HG03565 (cell line): ENCODE results near the gene DFFA.
"Not testable (repeated sequence)": the region's sequence is repeated elsewhere in the genome, so short reads cannot be mapped to it uniquely, and the experiment has no call there.

Experiments used
- ATAC-seq: cut with Tn5 transposase; IDR thresholded peaks from one replicate; pipeline ENCODE4 v1.9.1; 2021; ENCODE audit warnings: mild to moderate bottlenecking, moderate library complexity; ENCODE audit not compliant: unreplicated experiment

DFFA gene

GRCh38 chr1:10506046-10506676, 33.8 kb upstream of the DFFA start:
- not testable (repeated sequence) for ATAC-seq

- ATAC-seq = no peak
Observed at GRCh38 chr1:10504249-10504648, 31.9 kb upstream of the DFFA start.

- no peak for ATAC-seq
Observed at GRCh38 chr1:10502206-10502605, 29.9 kb upstream of the DFFA start.

GRCh38 chr1:10498231-10498630, 25.9 kb upstream of the DFFA start:
- ATAC-seq = no peak

- no peak for ATAC-seq
Observed at GRCh38 chr1:10497109-10497508, 24.8 kb upstream of the DFFA start.

GRCh38 chr1:10495952-10496351, 23.6 kb upstream of the DFFA start:
- ATAC-seq = no peak

GRCh38 chr1:10495475-10495817, 23.1 kb upstream of the DFFA start:
- no peak for ATAC-seq

- ATAC-seq = peak; percentile 78
Observed at GRCh38 chr1:10494754-10495474, 22.6 kb upstream of the DFFA start.

- no peak for ATAC-seq
Observed at GRCh38 chr1:10494418-10494753, 22.1 kb upstream of the DFFA start.

- no peak for ATAC-seq
Observed at GRCh38 chr1:10490286-10490970, 18.1 kb upstream of the DFFA start.

GRCh38 chr1:10489291-10490055, 17.1 kb upstream of the DFFA start:
- no peak for ATAC-seq

GRCh38 chr1:10484521-10484920, 12.2 kb upstream of the DFFA start:
- no peak for ATAC-seq

- no peak for ATAC-seq
Observed at GRCh38 chr1:10480614-10481013, 8.3 kb upstream of the DFFA start.

- no peak for ATAC-seq
Observed at GRCh38 chr1:10479296-10479695, 7.0 kb upstream of the DFFA start.

GRCh38 chr1:10475510-10475909, 3.2 kb upstream of the DFFA start:
- no peak for ATAC-seq

GRCh38 chr1:10474613-10475507, 2.5 kb upstream of the DFFA start, which contains the start of gene PEX14:
PEX14 (plus strand) TSS chr1:10474950; CDS start chr1:10474967, 17 bp downstream.
- ATAC-seq = peak; percentile 48

GRCh38 chr1:10474309-10474612, 1.9 kb upstream of the DFFA start:
- ATAC-seq = not testable (repeated sequence)

- no peak for ATAC-seq
Observed at GRCh38 chr1:10473145-10473765, 926 bp upstream of the DFFA start.

GRCh38 chr1:10471411-10472219, 714 bp downstream of the DFFA start:
- no peak for ATAC-seq
